Psoas muscle (tissue), 8 donors: ENCODE measurements around the gene PGBD2. TPM values are rescaled to one million over a fixed set of nuclear protein-coding genes. Genes with fewer than 3 reads are reported as not detected.

ENCODE experiments used
- ATAC-seq, 4 donors: fragments of 200-7000 bp; cut with Tn5 transposase; one replicate each; pipeline ENCODE4 v1.9.1; 2020; ENCODE audit warnings: moderate library complexity in 3 of 4, mild to moderate bottlenecking in 2 of 4
- DNase-seq, 2 donors: peaks; one replicate each; pipeline ENCODE4 v3.0.0-alpha.2; 2020
- H3K27ac ChIP-seq: fragments of 200-600 bp; one replicate; pipeline ENCODE4 v1.8.0; 2022
- H3K27me3 ChIP-seq, 3 donors: fragments of 200-600 bp in 1 of 3; one replicate each; pipeline versions ENCODE4 v1.6.1 to v1.8.0; 2013 to 2022; ENCODE audit warnings: low read length in 2 of 3, mild to moderate bottlenecking in 2 of 3, moderate library complexity in 1 of 3; ENCODE audit not compliant: insufficient read depth in 3 of 3
- H3K36me3 ChIP-seq, 2 donors: fragments of 200-600 bp in 1 of 2; one replicate each; pipeline versions ENCODE4 v1.6.1 to v1.8.0; 2013 to 2022; ENCODE audit warnings: low read depth in 1 of 2, mild to moderate bottlenecking in 1 of 2, moderate library complexity in 1 of 2; ENCODE audit not compliant: insufficient read depth in 1 of 2
- H3K4me1 ChIP-seq: fragments of 200-600 bp; one replicate; pipeline ENCODE4 v1.8.0; 2022
- H3K4me3 ChIP-seq: fragments of 200-600 bp; one replicate; pipeline ENCODE4 v1.8.0; 2022; ENCODE audit warnings: mild to moderate bottlenecking
- H3K9me3 ChIP-seq: fragments of 200-600 bp; one replicate; pipeline ENCODE4 v1.8.0; 2022
- CTCF ChIP-seq: fragments of 200-600 bp; IDR thresholded peaks from one replicate; pipeline ENCODE4 v1.8.0; 2022; ENCODE audit warnings: antibody characterized with exemption
- WGBS, 3 donors: extraction: QIAGEN DNeasy Blood & Tissue Kit; methylation state at CpG; one replicate each; pipeline versions ENCODE4 v1.1.6 to v1.1.7; 2013; 5-methylcytosine and 5-hydroxymethylcytosine counted together
- intact Hi-C, 2 donors: fragments of 100-400 bp; cut with DNase I; formaldehyde crosslinking; loops; one replicate each; pipeline versions ENCODE4 v1.11.0 to v1.14.2; 2022
- polyA plus RNA-seq, 3 donors: library from polyadenylated mRNA; stranded (reverse); fragments of 200-250 nt; gene quantifications; one replicate each; pipeline ENCODE4 v1.2.3, GENCODE V29; 2013
- total RNA-seq, 4 donors: library from RNA; stranded (reverse); fragmentation: NEBNext Ultra II Directional in 2 of 4; extraction: Animal tissue kit (Norgen Biotek cat#: 25700) in 2 of 4; gene quantifications; one replicate each; pipeline versions ENCODE4 v1.2.1 to v1.2.4, GENCODE V29; 2021 to 2023
- donor health status: healthy with polysubstance abuse.
- donor health status: DM: no; HTN: no; CAD: no; lungs with moderate emphysema.
- donor health status: Bipolar disorder and iron deficiency.
- donor health status: healthy.
- donor health status: DM: yes; HTN: yes; CAD: no.
- donor health status: DM: no; HTN: no; CAD: no.
- donor health status: DM: no; HTN: no; CAD: no.
- donor health status: DM: yes; HTN: yes; CAD: no.

The PGBD2 gene
- total and polyA plus RNA-seq, 7 donors = 1.3 to 3.9 (median 2.0) TPM

DNA sequence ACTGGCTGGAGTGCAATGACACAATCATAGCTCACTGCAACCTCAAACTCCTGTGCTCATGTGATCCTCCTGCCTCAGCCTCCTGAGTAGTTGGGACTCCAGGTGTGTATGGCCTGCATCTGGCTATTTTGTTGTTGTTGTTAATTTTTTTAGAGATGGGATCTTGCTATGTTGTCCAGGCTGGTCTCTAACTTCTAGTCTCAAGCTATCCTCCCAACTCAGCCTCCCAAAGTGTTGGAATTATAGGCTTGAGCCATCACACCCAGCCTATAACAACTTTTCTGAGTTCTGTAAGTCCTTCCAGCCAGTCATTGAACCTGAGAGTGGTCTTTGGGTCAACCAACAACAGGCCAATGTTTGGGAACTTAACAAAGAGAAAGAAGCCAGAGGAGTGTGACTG is 11.2 kb upstream of the PGBD2 start:
- ATAC-seq (no peak), DNase-seq (no peak)
- Histone ChIP-seq H3K27me3 (peaks cover 0 to 7% (median 5%) of the 10 kb centered on the region in 3 donors), H3K36me3 (no peaks in the 10 kb centered on the region), H3K9me3 (no peaks in the 10 kb centered on the region), H3K27ac (no peak overlapping the region), H3K4me1 (no peaks in the 10 kb centered on the region), H3K4me3 (no peak overlapping the region)
- no peak for TF ChIP-seq CTCF
- intact Hi-C loops = no loop called here

DNA sequence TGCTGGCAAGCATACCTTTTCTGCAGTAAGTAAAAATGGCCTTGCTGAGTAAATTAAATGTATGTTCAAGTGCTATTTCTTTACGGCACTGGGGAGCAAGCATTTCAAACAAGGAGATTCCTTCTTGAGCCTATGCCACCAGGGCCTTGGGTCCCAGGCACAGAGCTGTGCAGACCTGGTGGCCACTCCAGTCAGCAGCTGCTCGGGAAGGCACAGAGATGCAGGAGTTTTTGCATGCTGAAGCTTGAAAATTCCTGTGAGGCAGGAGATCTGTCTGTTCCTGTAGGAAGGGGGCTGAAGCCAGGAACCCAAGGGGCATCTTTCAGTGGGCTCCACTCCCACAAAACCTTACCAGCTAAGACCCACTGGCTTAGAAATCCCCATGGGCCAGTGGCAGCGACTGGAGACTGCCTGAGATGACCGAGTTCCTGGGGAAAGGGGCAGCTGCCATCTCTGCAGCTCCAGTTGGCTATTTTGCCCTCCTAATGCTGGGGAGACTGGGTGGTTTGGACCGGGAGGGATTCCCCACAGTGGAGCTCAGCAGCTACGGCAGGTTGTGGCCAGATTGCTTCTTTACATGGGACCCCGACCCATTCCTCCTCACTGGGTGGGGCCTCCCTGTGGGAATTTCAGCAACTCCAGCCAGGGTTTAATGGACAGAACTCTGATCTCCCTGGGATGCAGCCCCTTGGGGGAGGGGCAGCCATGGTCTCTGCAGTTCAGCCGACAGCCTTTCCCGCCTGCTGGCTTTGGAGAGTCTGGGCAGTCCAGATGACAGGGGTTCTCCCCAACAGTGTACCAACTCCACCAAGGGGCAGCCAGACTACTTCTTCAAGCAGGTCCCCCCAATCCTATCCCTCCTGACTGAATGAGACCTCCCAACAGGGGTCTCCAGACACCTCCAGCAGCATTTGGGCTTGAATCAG is 8.4 kb upstream of the PGBD2 start:
- DNase-seq (no peak), ATAC-seq (no peak)
- no peaks in the 10 kb centered on the region for H3K36me3 ChIP-seq
- no peak for TF ChIP-seq CTCF
- H3K4me1 ChIP-seq = no peaks in the 10 kb centered on the region
- H3K4me3 ChIP-seq = no peak overlapping the region
- WGBS, 3 donors = 35 to 69% (median 69%) methylated on average over 9 of the region's 9 CpGs
- no peak overlapping the region for H3K27ac ChIP-seq
- peaks cover 0 to 7% (median 5%) of the 10 kb centered on the region in 3 donors for H3K27me3 ChIP-seq
- H3K9me3 ChIP-seq = no peaks in the 10 kb centered on the region
- intact Hi-C loops = no loop called here

- TF ChIP-seq CTCF = no peak
- Histone ChIP-seq H3K4me1 (no peaks in the 10 kb centered on the region), H3K36me3 (no peaks in the 10 kb centered on the region), H3K27ac (no peak overlapping the region), H3K4me3 (no peak overlapping the region), H3K27me3 (peaks cover 0 to 7% (median 0%) of the 10 kb centered on the region in 3 donors), H3K9me3 (no peaks in the 10 kb centered on the region)
- 94 to 100% (median 100%) methylated on average over 1 of the region's 1 CpG for WGBS, 3 donors
- intact Hi-C loops = no loop called here
- DNase-seq (no peak), ATAC-seq (no peak)
Observed at GRCh38 chr1:248900637-248901036, 5.4 kb upstream of the PGBD2 start.

DNA sequence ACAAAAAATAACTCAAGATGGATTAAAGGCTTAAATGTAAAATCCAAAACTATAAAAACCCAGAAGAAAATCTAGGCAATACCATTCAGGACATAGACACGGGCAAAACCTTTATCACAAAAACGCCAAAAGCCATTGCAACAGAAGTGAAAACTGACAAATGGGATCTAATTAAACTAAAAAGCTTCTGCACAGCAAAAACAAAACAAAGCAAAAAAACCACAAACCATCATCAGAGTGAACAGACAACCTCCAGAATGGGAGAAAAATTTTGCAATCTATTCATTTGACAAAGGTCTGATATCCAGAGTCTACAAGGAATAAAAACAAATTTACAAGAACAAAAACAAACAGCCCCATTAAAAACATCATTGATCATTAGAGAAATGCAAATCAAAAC is 4.5 kb upstream of the PGBD2 start:
- TF ChIP-seq CTCF = no peak
- Histone ChIP-seq H3K36me3 (no peaks in the 10 kb centered on the region), H3K4me3 (no peak overlapping the region), H3K4me1 (no peaks in the 10 kb centered on the region), H3K9me3 (no peaks in the 10 kb centered on the region), H3K27me3 (peaks cover 0 to 7% (median 0%) of the 10 kb centered on the region in 3 donors), H3K27ac (no peak overlapping the region)
- no peak for ATAC-seq
- 72 to 80% (median 76%) methylated on average over 2 of the region's 2 CpGs for WGBS, 3 donors
- DNase-seq = no peak
- intact Hi-C loops = no loop called here
